ENCODE data around the gene THSD4. TPM values are rescaled to one million over a fixed set of nuclear protein-coding genes. Genes with fewer than 3 reads are reported as not detected.

Gene THSD4
- total RNA-seq, 4 donors from 2014 or later = 39.4 to 232 (median 127) TPM

DNA sequence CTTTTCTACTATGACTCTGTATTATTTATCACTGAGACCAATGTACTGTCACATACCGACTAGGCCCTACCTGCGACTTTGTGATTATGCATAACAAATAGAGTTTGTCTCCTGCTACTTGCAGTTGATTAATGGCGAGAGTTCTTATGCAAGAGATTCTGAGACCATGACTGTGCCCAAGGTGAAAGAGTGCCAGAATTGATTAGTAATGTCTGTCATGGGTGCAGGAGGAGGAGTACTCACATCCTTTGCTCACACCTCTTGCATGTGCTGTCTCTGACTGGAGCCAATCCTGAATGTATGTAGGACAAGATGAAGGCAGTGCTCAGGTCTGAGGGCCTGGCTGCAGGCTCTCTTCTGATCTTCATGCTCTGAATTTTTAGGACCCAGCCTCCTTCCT, 260.7 kb downstream of the THSD4 start:
- WGBS, 2 donors = 93 to 96% methylated on average over 3 of the region's 3 CpGs
- peaks cover 3 to 39% (median 23%) of the 10 kb centered on the region in 3 donors for H3K4me1 ChIP-seq
- H3K9me3 ChIP-seq = no peaks in the 10 kb centered on the region
- TF ChIP-seq CTCF (IDR thresholded peaks at IDR 0.05) (no peak), POLR2A (IDR thresholded peaks at IDR 0.05) (no peak)
- DNase-seq = no peak
- no peaks in the 10 kb centered on the region for H3K36me3 ChIP-seq
- intact Hi-C loops (cut with DNase I) = no loop called here
- no peak overlapping the region for H3K4me3 ChIP-seq
- H3K27me3 ChIP-seq = no peaks in the 10 kb centered on the region
- H3K27ac ChIP-seq = no peak overlapping the region

GRCh38 chr15:71379893-71380292, 264.6 kb downstream of the THSD4 start:
- Histone ChIP-seq H3K9me3 (no peaks in the 10 kb centered on the region), H3K4me1 (peaks cover 0 to 17% (median 6%) of the 10 kb centered on the region in 3 donors), H3K4me3 (no peak overlapping the region), H3K36me3 (no peaks in the 10 kb centered on the region), H3K27ac (no peak overlapping the region), H3K27me3 (no peaks in the 10 kb centered on the region)
- TF ChIP-seq CTCF (IDR thresholded peaks at IDR 0.05) (no peak), POLR2A (IDR thresholded peaks at IDR 0.05) (no peak)
- intact Hi-C loops (cut with DNase I) = no loop called here
- DNase-seq = no peak
- 64 to 72% methylated on average over 2 of the region's 2 CpGs for WGBS, 2 donors

GRCh38 chr15:71380345-71380744, 265.1 kb downstream of the THSD4 start:
- intact Hi-C loops (cut with DNase I) = no loop called here
- no peaks in the 10 kb centered on the region for H3K36me3 ChIP-seq

GRCh38 chr15:71384501-71384900, 269.2 kb downstream of the THSD4 start:
- Histone ChIP-seq H3K4me1 (peaks cover 3 to 32% (median 5%) of the 10 kb centered on the region in 3 donors), H3K27ac (no peak overlapping the region), H3K27me3 (no peaks in the 10 kb centered on the region), H3K9me3 (no peaks in the 10 kb centered on the region), H3K4me3 (no peak overlapping the region), H3K36me3 (no peaks in the 10 kb centered on the region)
- TF ChIP-seq CTCF (IDR thresholded peaks at IDR 0.05) (no peak), POLR2A (IDR thresholded peaks at IDR 0.05) (no peak)
- intact Hi-C loops (cut with DNase I) = no loop called here
- WGBS, 2 donors = 81 to 84% methylated on average over 3 of the region's 3 CpGs
- no peak for DNase-seq

More at GRCh38 chr15:71380345-71380744, 265.1 kb downstream of the THSD4 start:
- Histone ChIP-seq H3K4me1 (peaks cover 3 to 17% (median 5%) of the 10 kb centered on the region in 3 donors), H3K9me3 (no peaks in the 10 kb centered on the region), H3K4me3 (no peak overlapping the region), H3K27ac (no peak overlapping the region), H3K27me3 (no peaks in the 10 kb centered on the region)
- no peak for TF ChIP-seq POLR2A (IDR thresholded peaks at IDR 0.05)
- TF ChIP-seq CTCF (IDR thresholded peaks at IDR 0.05) = no peak
- no peak for DNase-seq
- 48 to 82% methylated on average over 2 of the region's 2 CpGs for WGBS, 2 donors

GRCh38 chr15:71385026-71385425, 269.8 kb downstream of the THSD4 start:
- no peaks in the 10 kb centered on the region for H3K27me3 ChIP-seq
- H3K36me3 ChIP-seq = no peaks in the 10 kb centered on the region
- intact Hi-C loops (cut with DNase I) = no loop called here
- no peak for TF ChIP-seq CTCF (IDR thresholded peaks at IDR 0.05)
- TF ChIP-seq POLR2A (IDR thresholded peaks at IDR 0.05) = no peak
- no peak for DNase-seq
- peak overlapping the region in 1 of 4 donors; percentile 13 for H3K27ac ChIP-seq
- H3K4me3 ChIP-seq = no peak overlapping the region
- 21 to 49% methylated on average over 4 of the region's 4 CpGs for WGBS, 2 donors
- peaks cover 3 to 32% (median 5%) of the 10 kb centered on the region in 3 donors for H3K4me1 ChIP-seq
- H3K9me3 ChIP-seq = no peaks in the 10 kb centered on the region
